HepG2 (cell line): ENCODE measurements around the gene COA3. TPM values are rescaled to one million over a fixed set of nuclear protein-coding genes. Genes with fewer than 3 reads are reported as not detected.

Experiments
- ARID2 ChIP-seq: sonication (generic); formaldehyde crosslinking; IDR thresholded peaks from 2 replicates; pipeline ENCODE4 v1.8.1; 2022; ENCODE audit warnings: mild to moderate bottlenecking, missing genetic modification reagents, borderline replicate concordance
- FLYWCH1 ChIP-seq: sonication (generic); formaldehyde crosslinking; IDR thresholded peaks from 2 replicates; pipeline ENCODE4 v1.8.1; 2023; ENCODE audit warnings: mild to moderate bottlenecking, missing genetic modification reagents
- HNF4G ChIP-seq, 2 experiments: sonication (generic) in 1 of 2; formaldehyde crosslinking in 1 of 2; IDR thresholded peaks; 2 replicates each; pipeline versions ENCODE4 v1.4.0 to v1.6.1; 2011 to 2020; ENCODE audit warnings: borderline replicate concordance in 2 of 2, low read depth in 2 of 2, mild to moderate bottlenecking in 2 of 2, low read length in 1 of 2, missing genetic modification reagents in 1 of 2, moderate library complexity in 1 of 2
- NFE2L1 ChIP-seq: sonication (generic); formaldehyde crosslinking; IDR thresholded peaks from 2 replicates; pipeline ENCODE4 v1.4.0; 2020; ENCODE audit warnings: missing genetic modification reagents, mild to moderate bottlenecking, borderline replicate concordance
- NFIB ChIP-seq: sonication (generic); formaldehyde crosslinking; IDR thresholded peaks from 2 replicates; pipeline ENCODE4 v1.9.0; 2021; ENCODE audit warnings: missing genetic modification reagents, mild to moderate bottlenecking, borderline replicate concordance
- NR0B2 ChIP-seq: sonication (generic); formaldehyde crosslinking; IDR thresholded peaks from 2 replicates; pipeline ENCODE4 v1.4.0; 2020; ENCODE audit warnings: mild to moderate bottlenecking, missing genetic modification reagents
- NR2F6 ChIP-seq, 2 experiments: IDR thresholded peaks; 2 replicates each; pipeline ENCODE4 v1.6.1; 2016; ENCODE audit warnings: antibody characterized with exemption in 1 of 2, mild to moderate bottlenecking in 1 of 2
- PHF8 ChIP-seq: sonication (generic); formaldehyde crosslinking; IDR thresholded peaks from 2 replicates; pipeline ENCODE4 v1.5.0; 2020; ENCODE audit warnings: missing genetic modification reagents
- SP5 ChIP-seq: IDR thresholded peaks from 2 replicates; pipeline ENCODE4 v1.6.1; 2016; ENCODE audit warnings: low read depth, borderline replicate concordance
- TEAD2 ChIP-seq: sonication (generic); formaldehyde crosslinking; IDR thresholded peaks from 2 replicates; pipeline ENCODE4 v1.9.0; 2021; ENCODE audit warnings: missing genetic modification reagents
- TFE3 ChIP-seq: IDR thresholded peaks from 2 replicates; pipeline ENCODE4 v1.6.1; 2016
- TOPORS ChIP-seq: sonication (generic); formaldehyde crosslinking; IDR thresholded peaks from 2 replicates; pipeline ENCODE4 v1.8.0; 2023; ENCODE audit warnings: mild to moderate bottlenecking, missing genetic modification reagents
- ZBTB42 ChIP-seq: sonication (generic); formaldehyde crosslinking; IDR thresholded peaks from 2 replicates; pipeline ENCODE4 v1.5.0; 2020; ENCODE audit warnings: mild to moderate bottlenecking, missing genetic modification reagents
- ZNF235 ChIP-seq: sonication (generic); formaldehyde crosslinking; IDR thresholded peaks from 2 replicates; pipeline ENCODE4 v1.8.1; 2023; ENCODE audit warnings: mild to moderate bottlenecking, missing genetic modification reagents, borderline replicate concordance
- ZNF503 ChIP-seq: sonication (generic); formaldehyde crosslinking; IDR thresholded peaks from 2 replicates; pipeline ENCODE4 v1.4.0; 2020; ENCODE audit warnings: missing genetic modification reagents
- ZNF546 ChIP-seq: sonication (generic); formaldehyde crosslinking; conservative IDR thresholded peaks from 2 replicates; pipeline ENCODE4 v1.8.1; 2023; ENCODE audit warnings: mild to moderate bottlenecking, missing genetic modification reagents
- ZNF747 ChIP-seq: sonication (generic); formaldehyde crosslinking; IDR thresholded peaks from 2 replicates; pipeline ENCODE4 v1.8.1; 2023; ENCODE audit warnings: missing genetic modification reagents, mild to moderate bottlenecking, borderline replicate concordance
- ZNF891 ChIP-seq: sonication (generic); formaldehyde crosslinking; IDR thresholded peaks from 2 replicates; pipeline ENCODE4 v1.5.0; 2020; ENCODE audit warnings: mild to moderate bottlenecking, missing genetic modification reagents
- ZSCAN30 ChIP-seq: sonication (generic); formaldehyde crosslinking; IDR thresholded peaks from 2 replicates; pipeline ENCODE4 v1.5.0; 2020; ENCODE audit warnings: mild to moderate bottlenecking, missing genetic modification reagents
- polyA plus RNA-seq, 8 experiments: library from polyadenylated mRNA; depleted of rRNA in 3 of 8; stranded (reverse) in 7 of 8; unstranded in 1 of 8; fragments of >200 nt; fragmentation: Illumina TruSeq in 4 of 8; extraction: Trizol in 4 of 8; gene quantifications; 2 replicates each; pipeline versions ENCODE4 v1.2.1 to v1.2.3, GENCODE V29; 2011 to 2016; ENCODE audit warnings: low read depth in 4 of 8, missing spikeins in 1 of 8, mixed read lengths in 1 of 8; ENCODE audit not compliant: insufficient read depth in 1 of 8
- total RNA-seq, 5 experiments: library from RNA; depleted of rRNA; stranded (reverse); fragments of >200 nt; fragmentation: Illumina TruSeq; extraction: Trizol; gene quantifications; 2 replicates each; pipeline ENCODE4 v1.2.3, GENCODE V29; 2016; ENCODE audit warnings: low read depth in 1 of 5
- TF ChIP-seq, protein P1 (sequence below): sonication (generic); formaldehyde crosslinking; IDR thresholded peaks from 2 replicates; pipeline ENCODE4 v1.4.0; 2020; ENCODE audit warnings: missing genetic modification reagents
- TF ChIP-seq, protein P2 (sequence below): sonication (generic); formaldehyde crosslinking; IDR thresholded peaks from 2 replicates; pipeline ENCODE4 v1.5.0; 2020; ENCODE audit warnings: missing genetic modification reagents

COA3 gene
- total and polyA plus RNA-seq, 2 of the 13 experiments (the other 11 are each of a cell fraction or from before 2014, with no cell fraction given), result 133 to 202 TPM

DNA sequence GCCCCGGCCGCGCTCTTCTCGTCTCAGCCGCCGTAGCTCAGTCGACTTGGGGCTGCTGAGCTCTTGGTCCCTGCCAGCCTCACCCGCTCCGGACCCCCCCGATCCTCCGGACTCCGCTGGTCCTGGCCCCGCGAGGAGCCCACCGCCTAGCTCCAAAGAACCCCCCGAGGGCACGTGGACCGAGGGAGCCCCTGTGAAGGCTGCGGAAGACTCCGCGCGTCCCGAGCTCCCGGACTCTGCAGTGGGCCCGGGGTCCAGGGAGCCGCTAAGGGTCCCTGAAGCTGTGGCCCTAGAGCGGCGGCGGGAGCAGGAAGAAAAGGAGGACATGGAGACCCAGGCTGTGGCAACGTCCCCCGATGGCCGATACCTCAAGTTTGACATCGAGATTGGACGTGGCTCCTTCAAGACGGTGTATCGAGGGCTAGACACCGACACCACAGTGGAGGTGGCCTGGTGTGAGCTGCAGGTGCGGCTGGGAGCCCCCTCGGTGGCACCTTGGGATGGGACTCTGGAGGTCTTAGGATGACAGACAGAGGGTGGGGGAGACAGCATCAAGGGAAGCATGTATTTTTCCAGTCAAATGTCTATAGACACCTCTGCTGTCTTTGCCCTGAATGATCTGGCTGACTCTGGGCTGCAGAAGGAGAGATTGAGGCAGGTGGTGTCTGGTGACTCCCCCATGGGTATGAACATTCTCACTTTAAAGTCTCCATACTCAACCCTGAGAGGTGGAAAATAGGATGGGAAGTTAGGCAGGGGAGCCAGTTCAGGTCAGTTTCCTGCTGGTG is 17.5 kb downstream of the COA3 start (continued):
- TF ChIP-seq, protein P1, sequence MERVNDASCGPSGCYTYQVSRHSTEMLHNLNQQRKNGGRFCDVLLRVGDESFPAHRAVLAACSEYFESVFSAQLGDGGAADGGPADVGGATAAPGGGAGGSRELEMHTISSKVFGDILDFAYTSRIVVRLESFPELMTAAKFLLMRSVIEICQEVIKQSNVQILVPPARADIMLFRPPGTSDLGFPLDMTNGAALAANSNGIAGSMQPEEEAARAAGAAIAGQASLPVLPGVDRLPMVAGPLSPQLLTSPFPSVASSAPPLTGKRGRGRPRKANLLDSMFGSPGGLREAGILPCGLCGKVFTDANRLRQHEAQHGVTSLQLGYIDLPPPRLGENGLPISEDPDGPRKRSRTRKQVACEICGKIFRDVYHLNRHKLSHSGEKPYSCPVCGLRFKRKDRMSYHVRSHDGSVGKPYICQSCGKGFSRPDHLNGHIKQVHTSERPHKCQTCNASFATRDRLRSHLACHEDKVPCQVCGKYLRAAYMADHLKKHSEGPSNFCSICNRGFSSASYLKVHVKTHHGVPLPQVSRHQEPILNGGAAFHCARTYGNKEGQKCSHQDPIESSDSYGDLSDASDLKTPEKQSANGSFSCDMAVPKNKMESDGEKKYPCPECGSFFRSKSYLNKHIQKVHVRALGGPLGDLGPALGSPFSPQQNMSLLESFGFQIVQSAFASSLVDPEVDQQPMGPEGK, result no peak
- TF ChIP-seq SP5 (CRISPR knock-in tag) (no peak), ARID2 (CRISPR knock-in tag) (peak; percentile 92; the same call in 1 of the 2 replicates), ZNF891 (CRISPR knock-in tag) (peak; percentile 47; the same call in 1 of the 2 replicates), TOPORS (no peak), HNF4G (IDR thresholded peaks at IDR 0.05; ENCODE audit: borderline replicate concordance, low read depth, low read length) (no peak), HNF4G (CRISPR knock-in tag; IDR thresholded peaks at IDR 0.05; ENCODE audit: borderline replicate concordance, low read depth) (peak; percentile 24), NFE2L1 (CRISPR knock-in tag) (peak; percentile 32; the same call in 1 of the 2 replicates), ZSCAN30 (no peak), ZNF747 (CRISPR knock-in tag) (peak; percentile 72; the same call in 1 of the 2 replicates), ZNF235 (peak; percentile 40; the same call in 1 of the 2 replicates), TFE3 (CRISPR knock-in tag) (no peak), ZNF503 (CRISPR knock-in tag) (no peak), NR0B2 (CRISPR knock-in tag) (peak; percentile 80; the same call in 1 of the 2 replicates), NR2F6 (IDR thresholded peaks at IDR 0.05) (no peak), NR2F6 (CRISPR knock-in tag; IDR thresholded peaks at IDR 0.05) (no peak), PHF8 (CRISPR knock-in tag) (peak; percentile 33; the same call in 1 of the 2 replicates), ZNF546 (CRISPR knock-in tag) (no peak), TEAD2 (CRISPR knock-in tag) (no peak), FLYWCH1 (CRISPR knock-in tag) (no peak), NFIB (no peak), ZBTB42 (CRISPR knock-in tag) (no peak)
- TF ChIP-seq, protein P2, sequence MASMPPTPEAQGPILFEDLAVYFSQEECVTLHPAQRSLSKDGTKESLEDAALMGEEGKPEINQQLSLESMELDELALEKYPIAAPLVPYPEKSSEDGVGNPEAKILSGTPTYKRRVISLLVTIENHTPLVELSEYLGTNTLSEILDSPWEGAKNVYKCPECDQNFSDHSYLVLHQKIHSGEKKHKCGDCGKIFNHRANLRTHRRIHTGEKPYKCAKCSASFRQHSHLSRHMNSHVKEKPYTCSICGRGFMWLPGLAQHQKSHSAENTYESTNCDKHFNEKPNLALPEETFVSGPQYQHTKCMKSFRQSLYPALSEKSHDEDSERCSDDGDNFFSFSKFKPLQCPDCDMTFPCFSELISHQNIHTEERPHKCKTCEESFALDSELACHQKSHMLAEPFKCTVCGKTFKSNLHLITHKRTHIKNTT (CRISPR knock-in tag), result no peak
